GM23338 (cell line): ENCODE measurements around the gene PAGR1. TPM values are rescaled to one million over a fixed set of nuclear protein-coding genes. Genes with fewer than 3 reads are reported as not detected.

Experiments
- ATAC-seq: fragments of 200-7000 bp; cut with Tn5 transposase; 3 replicates; pipeline ENCODE4 v1.9.1; 2020
- DNase-seq: peaks from one replicate; pipeline ENCODE4 v3.0.0-alpha.2; 2015; ENCODE audit warnings: low spot score
- H2AFZ ChIP-seq: fragments of 200-600 bp; sonication (generic); 2 replicates; pipeline ENCODE4 v1.8.0; 2016; ENCODE audit warnings: antibody characterized with exemption, mild to moderate bottlenecking, moderate library complexity
- H3F3A ChIP-seq: fragments of 200-600 bp; sonication (generic); replicated peaks from 2 replicates; pipeline ENCODE4 v1.8.0; 2017; ENCODE audit warnings: antibody characterized with exemption, mixed run types, low read depth
- H3K27ac ChIP-seq: fragments of 200-600 bp; sonication (generic); 2 replicates; pipeline ENCODE4 v1.6.1; 2016; ENCODE audit warnings: low read depth
- H3K27me3 ChIP-seq: fragments of 200-600 bp; sonication (generic); 2 replicates; pipeline ENCODE4 v1.8.0; 2016; ENCODE audit warnings: mild to moderate bottlenecking, mixed run types, moderate library complexity; ENCODE audit not compliant: insufficient read depth
- H3K36me3 ChIP-seq: fragments of 200-600 bp; sonication (generic); 2 replicates; pipeline ENCODE4 v1.8.0; 2016; ENCODE audit warnings: mild to moderate bottlenecking; ENCODE audit not compliant: insufficient read depth
- H3K4me1 ChIP-seq: fragments of 200-600 bp; sonication (generic); 2 replicates; pipeline ENCODE4 v1.8.0; 2016; ENCODE audit warnings: mild to moderate bottlenecking, moderate library complexity; ENCODE audit not compliant: insufficient read depth
- H3K4me2 ChIP-seq: fragments of 200-600 bp; sonication (generic); 2 replicates; pipeline ENCODE4 v1.7.1; 2017; ENCODE audit warnings: mixed run types
- H3K4me3 ChIP-seq: fragments of 200-600 bp; sonication (generic); 2 replicates; pipeline ENCODE4 v1.6.1; 2016; ENCODE audit warnings: mixed run types
- H3K79me2 ChIP-seq: fragments of 200-600 bp; sonication (generic); replicated peaks from 2 replicates; pipeline ENCODE4 v1.8.0; 2017; ENCODE audit warnings: mild to moderate bottlenecking; ENCODE audit not compliant: insufficient read depth
- H3K9me2 ChIP-seq: fragments of 200-600 bp; sonication (generic); 2 replicates; pipeline ENCODE4 v1.8.0; 2017; ENCODE audit not compliant: insufficient read depth
- H4K20me1 ChIP-seq: fragments of 200-600 bp; sonication (generic); replicated peaks from 2 replicates; pipeline ENCODE4 v1.8.0; 2017; ENCODE audit warnings: mild to moderate bottlenecking; ENCODE audit not compliant: insufficient read depth
- H3K27ac Mint-ChIP-seq: 2 replicates; pipeline ENCODE4 v1.8.0; 2020; ENCODE audit warnings: inconsistent platforms, mild to moderate bottlenecking, moderate library complexity, mixed read lengths
- H3K27me3 Mint-ChIP-seq: 3 replicates; pipeline ENCODE4 v1.8.0; 2022; ENCODE audit warnings: low read depth, mild to moderate bottlenecking, moderate library complexity, mixed read lengths, inconsistent platforms; ENCODE audit not compliant: insufficient read depth, poor library complexity
- H3K36me3 Mint-ChIP-seq: 3 replicates; pipeline ENCODE4 v1.8.0; 2021; ENCODE audit warnings: low read depth, mild to moderate bottlenecking, inconsistent platforms, moderate library complexity, mixed read lengths
- H3K4me1 Mint-ChIP-seq: 3 replicates; pipeline ENCODE4 v1.8.0; 2020; ENCODE audit warnings: mild to moderate bottlenecking, inconsistent platforms, mixed read lengths
- H3K4me3 Mint-ChIP-seq: 3 replicates; pipeline ENCODE4 v1.8.0; 2021; ENCODE audit warnings: moderate library complexity, mild to moderate bottlenecking, inconsistent platforms, mixed read lengths
- H3K9me3 Mint-ChIP-seq: 3 replicates; pipeline ENCODE4 v1.8.0; 2020; ENCODE audit warnings: moderate library complexity, mild to moderate bottlenecking, inconsistent platforms, mixed read lengths
- CREB1 ChIP-seq: fragments of 250-450 bp; sonication (Bioruptor Pico); IDR thresholded peaks from 2 replicates; pipeline ENCODE4 v1.5.0; 2020; ENCODE audit warnings: low read depth, mild to moderate bottlenecking, moderate library complexity
- CTCF ChIP-seq, 2 experiments: fragments of 200-600 bp in 1 of 2; sonication (generic) in 1 of 2; conservative IDR thresholded peaks; 2 replicates each; pipeline versions ENCODE4 v1.5.1 to v1.6.1; 2016 to 2017; ENCODE audit warnings: antibody characterized with exemption in 2 of 2, low read depth in 2 of 2, mild to moderate bottlenecking in 2 of 2, moderate library complexity in 1 of 2
- EZH2phosphoT487 ChIP-seq: fragments of 200-600 bp; sonication (generic); IDR thresholded peaks from one replicate; pipeline ENCODE4 v1.8.1; 2018; ENCODE audit warnings: antibody characterized with exemption; ENCODE audit not compliant: unreplicated experiment
- JUNB ChIP-seq: IDR thresholded peaks from one replicate; pipeline ENCODE4 v1.6.1; 2016; ENCODE audit warnings: antibody characterized with exemption; ENCODE audit not compliant: unreplicated experiment
- NANOG ChIP-seq: IDR thresholded peaks from 2 replicates; pipeline ENCODE4 v1.6.1; 2016; ENCODE audit warnings: antibody characterized with exemption, borderline replicate concordance
- POLR2AphosphoS5 ChIP-seq: IDR thresholded peaks from 2 replicates; pipeline ENCODE4 v1.6.1; 2016; ENCODE audit warnings: antibody characterized with exemption, low read depth
- REST ChIP-seq: IDR thresholded peaks from one replicate; pipeline ENCODE4 v1.6.1; 2018; ENCODE audit warnings: antibody characterized with exemption; ENCODE audit not compliant: unreplicated experiment
- STAT1 ChIP-seq: IDR thresholded peaks from one replicate; pipeline ENCODE4 v1.6.1; 2016; ENCODE audit warnings: antibody characterized with exemption; ENCODE audit not compliant: unreplicated experiment
- ZNF331 ChIP-seq: fragments of 250-450 bp; sonication (Bioruptor Pico); IDR thresholded peaks from 2 replicates; pipeline ENCODE4 v1.5.0; 2020; ENCODE audit warnings: low read depth, mild to moderate bottlenecking, moderate library complexity
- polyA plus RNA-seq: library from polyadenylated mRNA; unstranded; fragments of >200 nt; fragmentation: Nextera tagmentation; extraction: Ambion mirVana; gene quantifications from 2 replicates; pipeline ENCODE4 v1.2.1, GENCODE V29; 2016
- total RNA-seq: library from RNA; depleted of rRNA; stranded (reverse); fragments of >200 nt; shearing (Covaris generic); gene quantifications from 2 replicates; pipeline ENCODE4 v1.2.3, GENCODE V29; 2014
- TF ChIP-seq, protein P1 (sequence below): fragments of 250-450 bp; sonication (Bioruptor Pico); IDR thresholded peaks from 2 replicates; pipeline ENCODE4 v1.5.0; 2020; ENCODE audit warnings: mild to moderate bottlenecking, moderate library complexity

The PAGR1 gene
- total and polyA plus RNA-seq, 2 experiments from 2014 or later, result 67.6 to 78.7 TPM

GRCh38 chr16:29809031-29809747 lies 6.8 kb upstream of the PAGR1 start (continued):
- TF ChIP-seq, protein P1, sequence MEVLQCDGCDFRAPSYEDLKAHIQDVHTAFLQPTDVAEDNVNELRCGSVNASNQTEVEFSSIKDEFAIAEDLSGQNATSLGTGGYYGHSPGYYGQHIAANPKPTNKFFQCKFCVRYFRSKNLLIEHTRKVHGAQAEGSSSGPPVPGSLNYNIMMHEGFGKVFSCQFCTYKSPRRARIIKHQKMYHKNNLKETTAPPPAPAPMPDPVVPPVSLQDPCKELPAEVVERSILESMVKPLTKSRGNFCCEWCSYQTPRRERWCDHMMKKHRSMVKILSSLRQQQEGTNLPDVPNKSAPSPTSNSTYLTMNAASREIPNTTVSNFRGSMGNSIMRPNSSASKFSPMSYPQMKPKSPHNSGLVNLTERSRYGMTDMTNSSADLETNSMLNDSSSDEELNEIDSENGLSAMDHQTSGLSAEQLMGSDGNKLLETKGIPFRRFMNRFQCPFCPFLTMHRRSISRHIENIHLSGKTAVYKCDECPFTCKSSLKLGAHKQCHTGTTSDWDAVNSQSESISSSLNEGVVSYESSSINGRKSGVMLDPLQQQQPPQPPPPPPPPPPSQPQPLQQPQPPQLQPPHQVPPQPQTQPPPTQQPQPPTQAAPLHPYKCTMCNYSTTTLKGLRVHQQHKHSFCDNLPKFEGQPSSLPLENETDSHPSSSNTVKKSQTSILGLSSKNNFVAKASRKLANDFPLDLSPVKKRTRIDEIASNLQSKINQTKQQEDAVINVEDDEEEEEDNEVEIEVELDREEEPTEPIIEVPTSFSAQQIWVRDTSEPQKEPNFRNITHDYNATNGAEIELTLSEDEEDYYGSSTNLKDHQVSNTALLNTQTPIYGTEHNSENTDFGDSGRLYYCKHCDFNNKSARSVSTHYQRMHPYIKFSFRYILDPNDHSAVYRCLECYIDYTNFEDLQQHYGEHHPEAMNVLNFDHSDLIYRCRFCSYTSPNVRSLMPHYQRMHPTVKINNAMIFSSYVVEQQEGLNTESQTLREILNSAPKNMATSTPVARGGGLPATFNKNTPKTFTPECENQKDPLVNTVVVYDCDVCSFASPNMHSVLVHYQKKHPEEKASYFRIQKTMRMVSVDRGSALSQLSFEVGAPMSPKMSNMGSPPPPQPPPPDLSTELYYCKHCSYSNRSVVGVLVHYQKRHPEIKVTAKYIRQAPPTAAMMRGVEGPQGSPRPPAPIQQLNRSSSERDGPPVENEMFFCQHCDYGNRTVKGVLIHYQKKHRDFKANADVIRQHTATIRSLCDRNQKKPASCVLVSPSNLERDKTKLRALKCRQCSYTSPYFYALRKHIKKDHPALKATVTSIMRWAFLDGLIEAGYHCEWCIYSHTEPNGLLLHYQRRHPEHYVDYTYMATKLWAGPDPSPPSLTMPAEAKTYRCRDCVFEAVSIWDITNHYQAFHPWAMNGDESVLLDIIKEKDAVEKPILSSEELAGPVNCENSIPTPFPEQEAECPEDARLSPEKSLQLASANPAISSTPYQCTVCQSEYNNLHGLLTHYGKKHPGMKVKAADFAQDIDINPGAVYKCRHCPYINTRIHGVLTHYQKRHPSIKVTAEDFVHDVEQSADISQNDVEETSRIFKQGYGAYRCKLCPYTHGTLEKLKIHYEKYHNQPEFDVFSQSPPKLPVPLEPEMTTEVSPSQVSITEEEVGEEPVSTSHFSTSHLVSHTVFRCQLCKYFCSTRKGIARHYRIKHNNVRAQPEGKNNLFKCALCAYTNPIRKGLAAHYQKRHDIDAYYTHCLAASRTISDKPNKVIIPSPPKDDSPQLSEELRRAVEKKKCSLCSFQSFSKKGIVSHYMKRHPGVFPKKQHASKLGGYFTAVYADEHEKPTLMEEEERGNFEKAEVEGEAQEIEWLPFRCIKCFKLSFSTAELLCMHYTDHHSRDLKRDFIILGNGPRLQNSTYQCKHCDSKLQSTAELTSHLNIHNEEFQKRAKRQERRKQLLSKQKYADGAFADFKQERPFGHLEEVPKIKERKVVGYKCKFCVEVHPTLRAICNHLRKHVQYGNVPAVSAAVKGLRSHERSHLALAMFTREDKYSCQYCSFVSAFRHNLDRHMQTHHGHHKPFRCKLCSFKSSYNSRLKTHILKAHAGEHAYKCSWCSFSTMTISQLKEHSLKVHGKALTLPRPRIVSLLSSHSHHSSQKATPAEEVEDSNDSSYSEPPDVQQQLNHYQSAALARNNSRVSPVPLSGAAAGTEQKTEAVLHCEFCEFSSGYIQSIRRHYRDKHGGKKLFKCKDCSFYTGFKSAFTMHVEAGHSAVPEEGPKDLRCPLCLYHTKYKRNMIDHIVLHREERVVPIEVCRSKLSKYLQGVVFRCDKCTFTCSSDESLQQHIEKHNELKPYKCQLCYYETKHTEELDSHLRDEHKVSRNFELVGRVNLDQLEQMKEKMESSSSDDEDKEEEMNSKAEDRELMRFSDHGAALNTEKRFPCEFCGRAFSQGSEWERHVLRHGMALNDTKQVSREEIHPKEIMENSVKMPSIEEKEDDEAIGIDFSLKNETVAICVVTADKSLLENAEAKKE, result no peak
- TF ChIP-seq JUNB, result no peak

GRCh38 chr16:29809850-29810698 lies 5.9 kb upstream of the PAGR1 start:
- Histone ChIP-seq H3K9me2 (no peaks in the 10 kb centered on the region), H3K4me3 (peak overlapping the region; percentile 100; the same call in 1 of the 2 replicates), H3K4me1 (peaks cover 55% of the 10 kb centered on the region), H3K36me3 (peaks cover 9% of the 10 kb centered on the region; the same call in 1 of the 2 replicates), H3K4me2 (peak overlapping the region; percentile 97), H3K27ac (peak overlapping the region; percentile 88), H4K20me1 (peaks cover 13% of the 10 kb centered on the region; the same call in 1 of the 2 replicates), H2AFZ (no peak overlapping the region), H3K79me2 (peaks cover 28% of the 10 kb centered on the region), H3K27me3 (no peaks in the 10 kb centered on the region), H3F3A (peaks cover 33% of the 10 kb centered on the region)
- no peak for ATAC-seq
- Mint-ChIP-seq H3K9me3 (peaks cover 3% of the 10 kb centered on the region), H3K27ac (peak overlapping the region; percentile 75), H3K36me3 (peaks cover 33% of the 10 kb centered on the region), H3K4me1 (peaks cover 54% of the 10 kb centered on the region), H3K4me3 (peak overlapping the region; percentile 86), H3K27me3 (peaks cover 45% of the 10 kb centered on the region)
- DNase-seq, result peak; percentile 35
- TF ChIP-seq POLR2AphosphoS5 (no peak; the same call in 1 of the 2 replicates), REST (no peak), CTCF (conservative IDR thresholded peaks at IDR 0.05; ENCODE audit: low read depth in 2 of 2) (no peak), ZNF331 (CRISPR knock-in tag) (no peak), JUNB (no peak), NANOG (no peak), CREB1 (CRISPR knock-in tag) (no peak), EZH2phosphoT487 (no peak), STAT1 (no peak)
